Measurements from ENCODE around the gene MFAP5.

Gene MFAP5

GRCh38 chr12:8662593-8662992 is at the start of gene MFAP5:
TSS of gene MFAP5 (minus strand) at chr12:8662826. CDS start at chr12:8662104, 722 bp downstream.
- no peak for DNase-seq

GRCh38 chr12:8709124-8709830 is 46.7 kb upstream of the MFAP5 start:
- DNase-seq, result no peak

GRCh38 chr12:8702159-8702558 is 39.5 kb upstream of the MFAP5 start:
- DNase-seq, result no peak

GRCh38 chr12:8701046-8701660 is 38.5 kb upstream of the MFAP5 start:
- DNase-seq, result no peak

GRCh38 chr12:8699714-8700113 is 37.1 kb upstream of the MFAP5 start:
- DNase-seq, result no peak

GRCh38 chr12:8698879-8699278 is 36.3 kb upstream of the MFAP5 start:
- no peak for DNase-seq

- DNase-seq, result peak; percentile 53 to 59
Observed at GRCh38 chr12:8698132-8698851, 35.7 kb upstream of the MFAP5 start.

- DNase-seq, result peak; percentile 86 to 91
Observed at GRCh38 chr12:8697476-8698131, 35.0 kb upstream of the MFAP5 start, which contains the start of gene RIMKLB. TSS of gene RIMKLB (plus strand) at chr12:8697991. CDS start at chr12:8713867, 15,876 bp downstream.

- peak in 1 of 2 donors; percentile 1 for DNase-seq
Observed at GRCh38 chr12:8697120-8697475, 34.5 kb upstream of the MFAP5 start.

GRCh38 chr12:8696442-8697090 is 33.9 kb upstream of the MFAP5 start:
- DNase-seq, result no peak

GRCh38 chr12:8695116-8695515 is 32.5 kb upstream of the MFAP5 start:
- DNase-seq, result no peak

- DNase-seq, result no peak
Observed at GRCh38 chr12:8692573-8692972, 29.9 kb upstream of the MFAP5 start.

- DNase-seq, result no peak
Observed at GRCh38 chr12:8689681-8690080, 27.1 kb upstream of the MFAP5 start.

- DNase-seq, result no peak
Observed at GRCh38 chr12:8687846-8688601, 25.4 kb upstream of the MFAP5 start.

- DNase-seq, result no peak
Observed at GRCh38 chr12:8685051-8685450, 22.4 kb upstream of the MFAP5 start.

GRCh38 chr12:8681129-8681884 is 18.7 kb upstream of the MFAP5 start:
- DNase-seq, result no peak

- no peak for DNase-seq
Observed at GRCh38 chr12:8680533-8680932, 17.9 kb upstream of the MFAP5 start.

GRCh38 chr12:8678661-8679111 is 16.1 kb upstream of the MFAP5 start:
- no peak for DNase-seq

- DNase-seq, result no peak
Observed at GRCh38 chr12:8677362-8677761, 14.7 kb upstream of the MFAP5 start.

- DNase-seq, result no peak
Observed at GRCh38 chr12:8676651-8677050, 14.0 kb upstream of the MFAP5 start.

GRCh38 chr12:8675591-8676036 is 13.0 kb upstream of the MFAP5 start:
- no peak for DNase-seq

Data from activated CD4-positive, alpha-beta T cell treated with anti-CD3 and anti-CD28 coated beads for 4 hours (primary cell).